Measurements from ENCODE around the gene ZNF512. TPM values are rescaled to one million over a fixed set of nuclear protein-coding genes. Genes with fewer than 3 reads are reported as not detected.
"Not testable (repeated sequence)": the region's sequence is repeated elsewhere in the genome, so short reads cannot be mapped to it uniquely, and the experiment has no call there.

The ZNF512 gene
- total and polyA plus RNA-seq, 9 of the 15 experiments (the other 6 are each of a cell fraction or from before 2014, with no cell fraction given): 24.7 to 101 (median 65.9) TPM

DNA sequence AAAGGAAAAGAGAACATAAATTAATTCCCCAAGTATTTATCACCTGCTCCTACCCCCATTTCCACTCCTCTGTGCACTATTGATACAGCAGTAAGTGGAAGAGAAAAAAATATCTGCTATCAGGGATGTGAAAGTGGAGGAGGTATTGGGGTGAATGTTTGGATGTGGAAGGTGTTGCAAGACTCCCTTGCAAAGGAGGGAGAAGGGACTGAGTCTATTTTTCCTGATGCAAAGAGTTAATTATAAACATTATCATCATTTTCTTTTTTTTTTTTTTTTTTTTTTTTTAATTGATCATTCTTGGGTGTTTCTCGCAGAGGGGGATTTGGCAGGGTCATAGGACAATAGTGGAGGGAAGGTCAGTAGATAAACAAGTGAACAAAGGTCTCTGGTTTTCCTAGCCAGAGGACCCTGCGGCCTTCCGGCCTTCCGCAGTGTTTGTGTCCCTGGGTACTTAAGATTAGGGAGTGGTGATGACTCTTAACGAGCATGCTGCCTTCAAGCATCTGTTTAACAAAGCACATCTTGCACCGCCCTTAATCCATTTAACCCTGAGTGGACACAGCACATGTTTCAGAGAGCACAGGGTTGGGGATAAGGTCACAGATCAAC is 43.9 kb upstream of the ZNF512 start (continued):
- peak; percentile 17 for TF ChIP-seq HDAC3 (IDR thresholded peaks at IDR 0.05; ENCODE audit: borderline replicate concordance, partially characterized antibody)
- TF ChIP-seq ZBTB40 (IDR thresholded peaks at IDR 0.05): 0 out of 2 replicates have a peak, but pooled peaks have one; percentile 21
- TF ChIP-seq ZBTB40 (CRISPR knock-in tag; IDR thresholded peaks at IDR 0.05): not testable (repeated sequence)
- peak; percentile 62; the same call in 1 of the 2 replicates for TF ChIP-seq SMARCC2 (IDR thresholded peaks at IDR 0.05; ENCODE audit: low read depth)
- peak; percentile 90 for TF ChIP-seq CBFA2T3 (IDR thresholded peaks at IDR 0.05)
- peak; percentile 70 to 73 for TF ChIP-seq KDM1A (IDR thresholded peaks at IDR 0.05)
- TF ChIP-seq, protein P1, sequence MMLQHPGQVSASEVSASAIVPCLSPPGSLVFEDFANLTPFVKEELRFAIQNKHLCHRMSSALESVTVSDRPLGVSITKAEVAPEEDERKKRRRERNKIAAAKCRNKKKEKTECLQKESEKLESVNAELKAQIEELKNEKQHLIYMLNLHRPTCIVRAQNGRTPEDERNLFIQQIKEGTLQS (IDR thresholded peaks at IDR 0.05): 0 out of 2 replicates have a peak, but pooled peaks have one; percentile 19
- TF ChIP-seq, protein P1 (CRISPR knock-in tag; conservative IDR thresholded peaks at IDR 0.05): not testable (repeated sequence)
- TF ChIP-seq NR2C1 (IDR thresholded peaks at IDR 0.05): peak; percentile 49; the same call in 1 of the 2 replicates
- 0 out of 2 replicates have a peak, but pooled peaks have one; percentile 16 for TF ChIP-seq NR2C1 (tag; IDR thresholded peaks at IDR 0.05)
- peak; percentile 34; the same call in 1 of the 2 replicates for TF ChIP-seq NBN (IDR thresholded peaks at IDR 0.05; ENCODE audit: low read depth)
- TF ChIP-seq NCOR1 (IDR thresholded peaks at IDR 0.05): peak; percentile 79
- 0 out of 2 replicates have a peak, but pooled peaks have one; percentile 28 for TF ChIP-seq LEF1 (IDR thresholded peaks at IDR 0.05)
- TF ChIP-seq ESRRA (IDR thresholded peaks at IDR 0.05; ENCODE audit: borderline replicate concordance, low read depth): 0 out of 2 replicates have a peak, but pooled peaks have one; percentile 16
- peak; percentile 76 for TF ChIP-seq TAL1 (IDR thresholded peaks at IDR 0.05)
- TF ChIP-seq ARNT (IDR thresholded peaks at IDR 0.05): 0 out of 4 replicates have a peak, but pooled peaks of 1 of the 2 experiments have one; percentile 28
- TF ChIP-seq EP400 (IDR thresholded peaks at IDR 0.05): peak; percentile 64

Measured in K562 (cell line).